Left lung (tissue), 10 donors: ENCODE data around the gene HOXA3. TPM values are rescaled to one million over a fixed set of nuclear protein-coding genes. Genes with fewer than 3 reads are reported as not detected.

Experiments used
- ATAC-seq: fragments of 200-7000 bp; cut with Tn5 transposase; one replicate; pipeline ENCODE4 v1.9.1; 2020; ENCODE audit warnings: moderate library complexity
- DNase-seq, 4 donors: peaks; one replicate each; pipeline ENCODE4 v3.0.0-alpha.2; 2013 to 2020
- H3K27ac ChIP-seq, 2 donors: fragments of 200-600 bp; sonication (generic) in 1 of 2; one replicate each; pipeline versions ENCODE4 v1.5.0 to v1.8.0; 2020 to 2021
- H3K27me3 ChIP-seq, 2 donors: fragments of 200-600 bp; sonication (generic) in 1 of 2; one replicate each; pipeline versions ENCODE4 v1.5.0 to v1.8.0; 2020 to 2021
- H3K36me3 ChIP-seq, 2 donors: fragments of 200-600 bp; sonication (generic) in 1 of 2; one replicate each; pipeline versions ENCODE4 v1.5.0 to v1.8.0; 2020 to 2021
- H3K4me1 ChIP-seq, 2 donors: fragments of 200-600 bp; one replicate each; pipeline ENCODE4 v1.8.0; 2021
- H3K4me3 ChIP-seq, 2 donors: fragments of 200-600 bp; sonication (generic) in 1 of 2; one replicate each; pipeline versions ENCODE4 v1.5.0 to v1.8.0; 2020 to 2021; ENCODE audit warnings: mild to moderate bottlenecking in 1 of 2
- H3K9me3 ChIP-seq, 2 donors: fragments of 200-600 bp; sonication (generic) in 1 of 2; one replicate each; pipeline versions ENCODE4 v1.5.0 to v1.8.0; 2020 to 2021
- CTCF ChIP-seq, 2 donors: fragments of 200-600 bp; sonication (generic) in 1 of 2; IDR thresholded peaks; one replicate each; pipeline versions ENCODE4 v1.5.0 to v1.8.0; 2021; ENCODE audit warnings: antibody characterized with exemption in 2 of 2
- intact Hi-C, 2 donors: fragments of 100-400 bp; cut with DNase I; formaldehyde crosslinking; loops; one replicate each; pipeline versions ENCODE4 v1.11.2 to v1.14.2; 2022
- polyA plus RNA-seq, 6 donors: library from polyadenylated mRNA; unstranded; fragments of 120-200 nt; gene quantifications; one replicate each; pipeline ENCODE4 v1.2.1, GENCODE V29; 2013; ENCODE audit not compliant: insufficient read length in 6 of 6
- total RNA-seq, 2 donors: library from RNA; stranded (reverse); fragmentation: NEBNext Ultra II Directional; extraction: Animal tissue kit (Norgen Biotek cat#: 25700); gene quantifications; one replicate each; pipeline ENCODE4 v1.2.1, GENCODE V29; 2021
- donor health status: DM: no; HTN: yes; CAD: no.
- donor health status: DM: no; HTN: no; CAD: no.

Gene HOXA3
- total and polyA plus RNA-seq, 8 donors = 5.7 to 49.6 (median 39.6) TPM

DNA sequence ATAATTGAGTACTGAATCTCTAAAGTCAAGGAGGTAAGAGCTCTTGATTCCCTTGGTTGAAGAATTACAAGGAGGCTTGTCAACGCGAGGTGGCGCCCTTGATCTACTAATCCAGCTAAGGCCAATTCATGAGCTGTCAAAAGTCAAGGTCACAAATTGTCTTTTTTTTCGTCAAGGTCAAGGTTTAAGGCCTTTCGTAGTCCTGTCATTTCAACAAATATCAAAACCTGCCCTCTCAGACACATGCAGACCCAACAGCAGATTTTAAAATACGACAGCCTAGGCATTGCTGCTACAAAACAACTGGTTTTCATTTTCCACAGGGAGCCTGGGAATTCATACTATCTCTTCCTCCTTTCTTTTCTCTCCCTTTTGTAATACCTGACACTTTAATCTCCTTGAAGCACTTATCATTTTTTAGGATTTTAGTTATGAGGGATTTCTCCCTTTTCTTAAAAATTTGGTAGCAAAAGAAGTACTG, 43.9 kb upstream of the HOXA3 start:
- peak in 3 of 4 donors; percentile 74 to 85 (median 82) for DNase-seq
- Histone ChIP-seq H3K27ac (no peak overlapping the region), H3K9me3 (no peaks in the 10 kb centered on the region), H3K27me3 (peaks cover 97 to 98% of the 10 kb centered on the region in 2 donors), H3K36me3 (no peaks in the 10 kb centered on the region), H3K4me3 (no peak overlapping the region), H3K4me1 (peaks cover 11 to 45% of the 10 kb centered on the region in 2 donors)
- ATAC-seq = peak; percentile 64
- peak; percentile 68 to 77 for TF ChIP-seq CTCF (IDR thresholded peaks at IDR 0.05)
- intact Hi-C loops = no loop called here

DNA sequence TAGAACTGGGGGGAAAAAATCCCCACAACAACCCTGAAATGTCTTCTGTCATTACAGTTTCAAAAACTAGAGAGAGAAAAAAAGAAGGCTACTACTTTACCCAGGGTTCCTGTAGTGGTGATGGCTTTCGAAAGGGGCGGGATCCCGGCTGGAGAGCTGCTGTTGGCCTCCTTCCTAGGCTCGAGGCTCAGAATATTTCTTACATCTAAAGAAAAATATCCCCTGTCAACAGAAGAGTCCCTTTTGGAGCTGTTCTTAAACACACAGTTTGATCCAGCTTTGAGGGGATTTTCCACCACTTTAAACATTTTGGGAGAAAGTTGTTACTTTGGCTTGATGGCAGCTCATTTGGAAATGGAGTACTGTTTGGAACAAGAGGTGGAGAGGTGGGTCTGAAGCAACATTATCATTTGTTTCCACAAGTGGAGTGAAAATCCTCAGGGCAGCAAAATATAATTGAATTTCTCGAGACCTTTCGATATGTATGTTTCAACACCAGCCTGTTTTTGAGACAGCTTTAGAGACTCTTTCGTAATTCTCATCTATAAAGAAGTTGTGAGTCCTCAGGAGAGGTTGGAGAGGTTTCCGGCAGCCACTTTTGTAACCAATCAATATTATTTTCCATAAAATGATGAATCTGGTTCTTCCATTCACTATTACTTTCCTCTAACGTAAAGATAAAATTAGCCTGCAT, 42.5 kb upstream of the HOXA3 start:
- ATAC-seq (no peak), DNase-seq (peak in 1 of 4 donors; percentile 5)
- H3K27ac ChIP-seq = no peak overlapping the region
- no peaks in the 10 kb centered on the region for H3K9me3 ChIP-seq
- H3K4me3 ChIP-seq = no peak overlapping the region
- peaks cover 97 to 98% of the 10 kb centered on the region in 2 donors for H3K27me3 ChIP-seq
- intact Hi-C loops = no loop called here
- H3K36me3 ChIP-seq = no peaks in the 10 kb centered on the region
- peaks cover 11 to 30% of the 10 kb centered on the region in 2 donors for H3K4me1 ChIP-seq
- TF ChIP-seq CTCF (IDR thresholded peaks at IDR 0.05) = no peak

- Histone ChIP-seq H3K36me3 (no peaks in the 10 kb centered on the region), H3K27me3 (peaks cover 100% of the 10 kb centered on the region in 2 donors), H3K9me3 (no peaks in the 10 kb centered on the region), H3K4me3 (no peak overlapping the region), H3K27ac (no peak overlapping the region), H3K4me1 (peaks cover 10 to 30% of the 10 kb centered on the region in 2 donors)
- ATAC-seq = no peak
- no peak for DNase-seq
- intact Hi-C loops = no loop called here
- no peak for TF ChIP-seq CTCF (IDR thresholded peaks at IDR 0.05)
Measured at GRCh38 chr7:27194002-27194352, 41.6 kb upstream of the HOXA3 start.

DNA sequence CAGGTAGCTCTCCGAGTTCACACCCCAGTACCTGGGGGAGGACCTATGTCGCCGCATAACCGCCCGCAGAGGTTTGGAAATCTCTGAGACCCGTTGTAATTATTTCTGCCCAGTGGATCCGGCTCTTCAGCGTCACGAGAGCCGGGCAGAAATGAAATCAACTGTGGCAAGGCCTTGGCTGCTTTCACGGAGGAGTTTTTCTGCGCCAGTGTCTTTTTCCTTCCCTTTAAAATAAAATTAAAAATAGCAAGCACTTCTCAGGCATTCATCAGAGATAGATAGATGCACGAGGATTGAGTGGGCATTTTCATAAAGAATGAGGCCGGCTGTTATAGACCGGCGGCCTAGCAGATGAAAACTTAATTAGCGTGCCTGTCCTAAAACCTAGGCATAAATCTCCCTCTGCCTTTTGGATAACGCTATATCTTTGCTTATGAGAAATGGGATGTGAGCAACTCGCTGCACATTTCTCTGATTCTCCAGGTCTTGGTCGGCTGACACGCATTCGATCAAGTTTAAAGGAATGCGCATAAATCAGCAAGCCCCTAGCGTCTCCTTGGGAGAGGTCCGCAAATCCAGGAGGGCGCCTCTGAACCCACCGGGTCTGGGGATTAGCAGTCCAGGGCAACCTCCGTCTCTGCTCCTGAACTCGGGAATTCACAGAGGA, 41.1 kb upstream of the HOXA3 start:
- Histone ChIP-seq H3K27ac (no peak overlapping the region), H3K4me3 (peak overlapping the region in 1 of 2 donors; percentile 28)

More for the DNA sequence above, 41.1 kb upstream of the HOXA3 start:
- DNase-seq = no peak
- H3K27me3 ChIP-seq = peaks cover 100% of the 10 kb centered on the region in 2 donors
- no peak for ATAC-seq
- no peak for TF ChIP-seq CTCF (IDR thresholded peaks at IDR 0.05)
- intact Hi-C loops = no loop called here
- no peaks in the 10 kb centered on the region for H3K9me3 ChIP-seq
- H3K36me3 ChIP-seq = no peaks in the 10 kb centered on the region
- peaks cover 8 to 31% of the 10 kb centered on the region in 2 donors for H3K4me1 ChIP-seq
